GM23338 (cell line): ENCODE results near the gene VPS26C. TPM values are rescaled to one million over a fixed set of nuclear protein-coding genes. Genes with fewer than 3 reads are reported as not detected.

Experiments
- ATAC-seq: fragments of 200-7000 bp; cut with Tn5 transposase; 3 replicates; pipeline ENCODE4 v1.9.1; 2020
- DNase-seq: peaks from one replicate; pipeline ENCODE4 v3.0.0-alpha.2; 2015; ENCODE audit warnings: low spot score
- H2AFZ ChIP-seq: fragments of 200-600 bp; sonication (generic); 2 replicates; pipeline ENCODE4 v1.8.0; 2016; ENCODE audit warnings: antibody characterized with exemption, mild to moderate bottlenecking, moderate library complexity
- H3F3A ChIP-seq: fragments of 200-600 bp; sonication (generic); replicated peaks from 2 replicates; pipeline ENCODE4 v1.8.0; 2017; ENCODE audit warnings: antibody characterized with exemption, mixed run types, low read depth
- H3K27ac ChIP-seq: fragments of 200-600 bp; sonication (generic); 2 replicates; pipeline ENCODE4 v1.6.1; 2016; ENCODE audit warnings: low read depth
- H3K27me3 ChIP-seq: fragments of 200-600 bp; sonication (generic); 2 replicates; pipeline ENCODE4 v1.8.0; 2016; ENCODE audit warnings: mild to moderate bottlenecking, mixed run types, moderate library complexity; ENCODE audit not compliant: insufficient read depth
- H3K36me3 ChIP-seq: fragments of 200-600 bp; sonication (generic); 2 replicates; pipeline ENCODE4 v1.8.0; 2016; ENCODE audit warnings: mild to moderate bottlenecking; ENCODE audit not compliant: insufficient read depth
- H3K4me1 ChIP-seq: fragments of 200-600 bp; sonication (generic); 2 replicates; pipeline ENCODE4 v1.8.0; 2016; ENCODE audit warnings: mild to moderate bottlenecking, moderate library complexity; ENCODE audit not compliant: insufficient read depth
- H3K4me2 ChIP-seq: fragments of 200-600 bp; sonication (generic); 2 replicates; pipeline ENCODE4 v1.7.1; 2017; ENCODE audit warnings: mixed run types
- H3K4me3 ChIP-seq: fragments of 200-600 bp; sonication (generic); 2 replicates; pipeline ENCODE4 v1.6.1; 2016; ENCODE audit warnings: mixed run types
- H3K79me2 ChIP-seq: fragments of 200-600 bp; sonication (generic); replicated peaks from 2 replicates; pipeline ENCODE4 v1.8.0; 2017; ENCODE audit warnings: mild to moderate bottlenecking; ENCODE audit not compliant: insufficient read depth
- H3K9me2 ChIP-seq: fragments of 200-600 bp; sonication (generic); 2 replicates; pipeline ENCODE4 v1.8.0; 2017; ENCODE audit not compliant: insufficient read depth
- H4K20me1 ChIP-seq: fragments of 200-600 bp; sonication (generic); replicated peaks from 2 replicates; pipeline ENCODE4 v1.8.0; 2017; ENCODE audit warnings: mild to moderate bottlenecking; ENCODE audit not compliant: insufficient read depth
- H3K27ac Mint-ChIP-seq: 2 replicates; pipeline ENCODE4 v1.8.0; 2020; ENCODE audit warnings: inconsistent platforms, mild to moderate bottlenecking, moderate library complexity, mixed read lengths
- H3K27me3 Mint-ChIP-seq: 3 replicates; pipeline ENCODE4 v1.8.0; 2022; ENCODE audit warnings: low read depth, mild to moderate bottlenecking, moderate library complexity, mixed read lengths, inconsistent platforms; ENCODE audit not compliant: insufficient read depth, poor library complexity
- H3K36me3 Mint-ChIP-seq: 3 replicates; pipeline ENCODE4 v1.8.0; 2021; ENCODE audit warnings: low read depth, mild to moderate bottlenecking, inconsistent platforms, moderate library complexity, mixed read lengths
- H3K4me1 Mint-ChIP-seq: 3 replicates; pipeline ENCODE4 v1.8.0; 2020; ENCODE audit warnings: mild to moderate bottlenecking, inconsistent platforms, mixed read lengths
- H3K4me3 Mint-ChIP-seq: 3 replicates; pipeline ENCODE4 v1.8.0; 2021; ENCODE audit warnings: moderate library complexity, mild to moderate bottlenecking, inconsistent platforms, mixed read lengths
- H3K9me3 Mint-ChIP-seq: 3 replicates; pipeline ENCODE4 v1.8.0; 2020; ENCODE audit warnings: moderate library complexity, mild to moderate bottlenecking, inconsistent platforms, mixed read lengths
- CREB1 ChIP-seq: fragments of 250-450 bp; sonication (Bioruptor Pico); IDR thresholded peaks from 2 replicates; pipeline ENCODE4 v1.5.0; 2020; ENCODE audit warnings: low read depth, mild to moderate bottlenecking, moderate library complexity
- EZH2 ChIP-seq: fragments of 200-600 bp; sonication (generic); IDR thresholded peaks from one replicate; pipeline ENCODE4 v1.8.0; 2017; ENCODE audit warnings: antibody characterized with exemption, mild to moderate bottlenecking, low read depth; ENCODE audit not compliant: unreplicated experiment
- EZH2phosphoT487 ChIP-seq: fragments of 200-600 bp; sonication (generic); IDR thresholded peaks from one replicate; pipeline ENCODE4 v1.8.1; 2018; ENCODE audit warnings: antibody characterized with exemption; ENCODE audit not compliant: unreplicated experiment
- JUNB ChIP-seq: IDR thresholded peaks from one replicate; pipeline ENCODE4 v1.6.1; 2016; ENCODE audit warnings: antibody characterized with exemption; ENCODE audit not compliant: unreplicated experiment
- NANOG ChIP-seq: IDR thresholded peaks from 2 replicates; pipeline ENCODE4 v1.6.1; 2016; ENCODE audit warnings: antibody characterized with exemption, borderline replicate concordance
- POLR2AphosphoS5 ChIP-seq: IDR thresholded peaks from 2 replicates; pipeline ENCODE4 v1.6.1; 2016; ENCODE audit warnings: antibody characterized with exemption, low read depth
- REST ChIP-seq: IDR thresholded peaks from one replicate; pipeline ENCODE4 v1.6.1; 2018; ENCODE audit warnings: antibody characterized with exemption; ENCODE audit not compliant: unreplicated experiment
- STAT1 ChIP-seq: IDR thresholded peaks from one replicate; pipeline ENCODE4 v1.6.1; 2016; ENCODE audit warnings: antibody characterized with exemption; ENCODE audit not compliant: unreplicated experiment
- ZNF114 ChIP-seq: fragments of 250-450 bp; sonication (Bioruptor Pico); IDR thresholded peaks from 2 replicates; pipeline ENCODE4 v1.5.0; 2020; ENCODE audit warnings: mild to moderate bottlenecking, moderate library complexity
- ZNF331 ChIP-seq: fragments of 250-450 bp; sonication (Bioruptor Pico); IDR thresholded peaks from 2 replicates; pipeline ENCODE4 v1.5.0; 2020; ENCODE audit warnings: low read depth, mild to moderate bottlenecking, moderate library complexity
- polyA plus RNA-seq: library from polyadenylated mRNA; unstranded; fragments of >200 nt; fragmentation: Nextera tagmentation; extraction: Ambion mirVana; gene quantifications from 2 replicates; pipeline ENCODE4 v1.2.1, GENCODE V29; 2016
- total RNA-seq: library from RNA; depleted of rRNA; stranded (reverse); fragments of >200 nt; shearing (Covaris generic); gene quantifications from 2 replicates; pipeline ENCODE4 v1.2.3, GENCODE V29; 2014
- TF ChIP-seq, protein P1 (sequence below), 2 experiments: fragments of 200-600 bp in 1 of 2; sonication (generic) in 1 of 2; conservative IDR thresholded peaks; 2 replicates each; pipeline versions ENCODE4 v1.5.1 to v1.6.1; 2016 to 2017; ENCODE audit warnings: antibody characterized with exemption in 2 of 2, low read depth in 2 of 2, mild to moderate bottlenecking in 2 of 2, moderate library complexity in 1 of 2
- TF ChIP-seq, protein P2 (sequence below): IDR thresholded peaks from 2 replicates; pipeline ENCODE4 v1.6.1; 2016; ENCODE audit warnings: antibody characterized with exemption
- TF ChIP-seq, protein P3 (sequence below): fragments of 250-450 bp; sonication (Bioruptor Pico); IDR thresholded peaks from 2 replicates; pipeline ENCODE4 v1.5.0; 2020; ENCODE audit warnings: mild to moderate bottlenecking, moderate library complexity

Gene VPS26C
- total and polyA plus RNA-seq, 2 experiments from 2014 or later: 45.1 to 91.2 TPM

DNA sequence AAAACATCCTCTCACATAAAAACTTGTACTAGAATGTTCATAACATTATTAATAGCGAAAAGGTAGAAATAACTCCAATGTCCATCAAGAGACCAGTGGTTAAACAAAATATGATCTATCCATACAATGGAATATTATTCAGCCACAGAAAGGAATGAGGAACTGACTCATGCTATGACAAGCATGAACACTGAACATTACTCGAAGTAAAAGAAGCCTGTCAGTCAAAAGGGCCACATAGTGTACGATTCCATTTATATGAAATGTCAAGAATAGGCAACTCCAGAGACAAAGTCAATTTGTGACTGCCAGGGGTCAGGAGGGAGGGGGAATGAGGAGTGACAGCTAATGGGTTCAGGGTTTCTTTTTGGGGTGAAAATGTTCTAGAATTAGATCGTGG lies 2.3 kb downstream of the VPS26C start:
- no peak overlapping the region for H3K4me3 Mint-ChIP-seq
- Histone ChIP-seq H3K4me2 (no peak overlapping the region), H3K27ac (no peak overlapping the region)

More for the DNA sequence above, 2.3 kb downstream of the VPS26C start:
- Mint-ChIP-seq H3K36me3 (peaks cover 9% of the 10 kb centered on the region; the same call in 2 of the 3 replicates), H3K27me3 (peaks cover 5% of the 10 kb centered on the region), H3K27ac (no peak overlapping the region), H3K4me1 (peaks cover 23% of the 10 kb centered on the region), H3K9me3 (no peaks in the 10 kb centered on the region)
- TF ChIP-seq EZH2 (no peak), STAT1 (no peak), EZH2phosphoT487 (no peak), CREB1 (CRISPR knock-in tag) (no peak), REST (no peak), ZNF331 (CRISPR knock-in tag) (no peak), JUNB (no peak), ZNF114 (CRISPR knock-in tag) (no peak), POLR2AphosphoS5 (no peak), NANOG (no peak)
- TF ChIP-seq, protein P1, sequence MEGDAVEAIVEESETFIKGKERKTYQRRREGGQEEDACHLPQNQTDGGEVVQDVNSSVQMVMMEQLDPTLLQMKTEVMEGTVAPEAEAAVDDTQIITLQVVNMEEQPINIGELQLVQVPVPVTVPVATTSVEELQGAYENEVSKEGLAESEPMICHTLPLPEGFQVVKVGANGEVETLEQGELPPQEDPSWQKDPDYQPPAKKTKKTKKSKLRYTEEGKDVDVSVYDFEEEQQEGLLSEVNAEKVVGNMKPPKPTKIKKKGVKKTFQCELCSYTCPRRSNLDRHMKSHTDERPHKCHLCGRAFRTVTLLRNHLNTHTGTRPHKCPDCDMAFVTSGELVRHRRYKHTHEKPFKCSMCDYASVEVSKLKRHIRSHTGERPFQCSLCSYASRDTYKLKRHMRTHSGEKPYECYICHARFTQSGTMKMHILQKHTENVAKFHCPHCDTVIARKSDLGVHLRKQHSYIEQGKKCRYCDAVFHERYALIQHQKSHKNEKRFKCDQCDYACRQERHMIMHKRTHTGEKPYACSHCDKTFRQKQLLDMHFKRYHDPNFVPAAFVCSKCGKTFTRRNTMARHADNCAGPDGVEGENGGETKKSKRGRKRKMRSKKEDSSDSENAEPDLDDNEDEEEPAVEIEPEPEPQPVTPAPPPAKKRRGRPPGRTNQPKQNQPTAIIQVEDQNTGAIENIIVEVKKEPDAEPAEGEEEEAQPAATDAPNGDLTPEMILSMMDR (conservative IDR thresholded peaks at IDR 0.05; ENCODE audit: low read depth in 2 of 2): no peak
- TF ChIP-seq, protein P2, sequence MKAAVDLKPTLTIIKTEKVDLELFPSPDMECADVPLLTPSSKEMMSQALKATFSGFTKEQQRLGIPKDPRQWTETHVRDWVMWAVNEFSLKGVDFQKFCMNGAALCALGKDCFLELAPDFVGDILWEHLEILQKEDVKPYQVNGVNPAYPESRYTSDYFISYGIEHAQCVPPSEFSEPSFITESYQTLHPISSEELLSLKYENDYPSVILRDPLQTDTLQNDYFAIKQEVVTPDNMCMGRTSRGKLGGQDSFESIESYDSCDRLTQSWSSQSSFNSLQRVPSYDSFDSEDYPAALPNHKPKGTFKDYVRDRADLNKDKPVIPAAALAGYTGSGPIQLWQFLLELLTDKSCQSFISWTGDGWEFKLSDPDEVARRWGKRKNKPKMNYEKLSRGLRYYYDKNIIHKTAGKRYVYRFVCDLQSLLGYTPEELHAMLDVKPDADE: no peak
- TF ChIP-seq, protein P3, sequence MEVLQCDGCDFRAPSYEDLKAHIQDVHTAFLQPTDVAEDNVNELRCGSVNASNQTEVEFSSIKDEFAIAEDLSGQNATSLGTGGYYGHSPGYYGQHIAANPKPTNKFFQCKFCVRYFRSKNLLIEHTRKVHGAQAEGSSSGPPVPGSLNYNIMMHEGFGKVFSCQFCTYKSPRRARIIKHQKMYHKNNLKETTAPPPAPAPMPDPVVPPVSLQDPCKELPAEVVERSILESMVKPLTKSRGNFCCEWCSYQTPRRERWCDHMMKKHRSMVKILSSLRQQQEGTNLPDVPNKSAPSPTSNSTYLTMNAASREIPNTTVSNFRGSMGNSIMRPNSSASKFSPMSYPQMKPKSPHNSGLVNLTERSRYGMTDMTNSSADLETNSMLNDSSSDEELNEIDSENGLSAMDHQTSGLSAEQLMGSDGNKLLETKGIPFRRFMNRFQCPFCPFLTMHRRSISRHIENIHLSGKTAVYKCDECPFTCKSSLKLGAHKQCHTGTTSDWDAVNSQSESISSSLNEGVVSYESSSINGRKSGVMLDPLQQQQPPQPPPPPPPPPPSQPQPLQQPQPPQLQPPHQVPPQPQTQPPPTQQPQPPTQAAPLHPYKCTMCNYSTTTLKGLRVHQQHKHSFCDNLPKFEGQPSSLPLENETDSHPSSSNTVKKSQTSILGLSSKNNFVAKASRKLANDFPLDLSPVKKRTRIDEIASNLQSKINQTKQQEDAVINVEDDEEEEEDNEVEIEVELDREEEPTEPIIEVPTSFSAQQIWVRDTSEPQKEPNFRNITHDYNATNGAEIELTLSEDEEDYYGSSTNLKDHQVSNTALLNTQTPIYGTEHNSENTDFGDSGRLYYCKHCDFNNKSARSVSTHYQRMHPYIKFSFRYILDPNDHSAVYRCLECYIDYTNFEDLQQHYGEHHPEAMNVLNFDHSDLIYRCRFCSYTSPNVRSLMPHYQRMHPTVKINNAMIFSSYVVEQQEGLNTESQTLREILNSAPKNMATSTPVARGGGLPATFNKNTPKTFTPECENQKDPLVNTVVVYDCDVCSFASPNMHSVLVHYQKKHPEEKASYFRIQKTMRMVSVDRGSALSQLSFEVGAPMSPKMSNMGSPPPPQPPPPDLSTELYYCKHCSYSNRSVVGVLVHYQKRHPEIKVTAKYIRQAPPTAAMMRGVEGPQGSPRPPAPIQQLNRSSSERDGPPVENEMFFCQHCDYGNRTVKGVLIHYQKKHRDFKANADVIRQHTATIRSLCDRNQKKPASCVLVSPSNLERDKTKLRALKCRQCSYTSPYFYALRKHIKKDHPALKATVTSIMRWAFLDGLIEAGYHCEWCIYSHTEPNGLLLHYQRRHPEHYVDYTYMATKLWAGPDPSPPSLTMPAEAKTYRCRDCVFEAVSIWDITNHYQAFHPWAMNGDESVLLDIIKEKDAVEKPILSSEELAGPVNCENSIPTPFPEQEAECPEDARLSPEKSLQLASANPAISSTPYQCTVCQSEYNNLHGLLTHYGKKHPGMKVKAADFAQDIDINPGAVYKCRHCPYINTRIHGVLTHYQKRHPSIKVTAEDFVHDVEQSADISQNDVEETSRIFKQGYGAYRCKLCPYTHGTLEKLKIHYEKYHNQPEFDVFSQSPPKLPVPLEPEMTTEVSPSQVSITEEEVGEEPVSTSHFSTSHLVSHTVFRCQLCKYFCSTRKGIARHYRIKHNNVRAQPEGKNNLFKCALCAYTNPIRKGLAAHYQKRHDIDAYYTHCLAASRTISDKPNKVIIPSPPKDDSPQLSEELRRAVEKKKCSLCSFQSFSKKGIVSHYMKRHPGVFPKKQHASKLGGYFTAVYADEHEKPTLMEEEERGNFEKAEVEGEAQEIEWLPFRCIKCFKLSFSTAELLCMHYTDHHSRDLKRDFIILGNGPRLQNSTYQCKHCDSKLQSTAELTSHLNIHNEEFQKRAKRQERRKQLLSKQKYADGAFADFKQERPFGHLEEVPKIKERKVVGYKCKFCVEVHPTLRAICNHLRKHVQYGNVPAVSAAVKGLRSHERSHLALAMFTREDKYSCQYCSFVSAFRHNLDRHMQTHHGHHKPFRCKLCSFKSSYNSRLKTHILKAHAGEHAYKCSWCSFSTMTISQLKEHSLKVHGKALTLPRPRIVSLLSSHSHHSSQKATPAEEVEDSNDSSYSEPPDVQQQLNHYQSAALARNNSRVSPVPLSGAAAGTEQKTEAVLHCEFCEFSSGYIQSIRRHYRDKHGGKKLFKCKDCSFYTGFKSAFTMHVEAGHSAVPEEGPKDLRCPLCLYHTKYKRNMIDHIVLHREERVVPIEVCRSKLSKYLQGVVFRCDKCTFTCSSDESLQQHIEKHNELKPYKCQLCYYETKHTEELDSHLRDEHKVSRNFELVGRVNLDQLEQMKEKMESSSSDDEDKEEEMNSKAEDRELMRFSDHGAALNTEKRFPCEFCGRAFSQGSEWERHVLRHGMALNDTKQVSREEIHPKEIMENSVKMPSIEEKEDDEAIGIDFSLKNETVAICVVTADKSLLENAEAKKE (CRISPR knock-in tag): no peak
- DNase-seq (no peak), ATAC-seq (no peak)
- Histone ChIP-seq H3K79me2 (peaks cover 74% of the 10 kb centered on the region), H3K9me2 (no peaks in the 10 kb centered on the region), H4K20me1 (peaks cover 20% of the 10 kb centered on the region), H3K27me3 (no peaks in the 10 kb centered on the region), H3K4me3 (no peak overlapping the region), H3F3A (0 out of 2 replicates have a peak, but pooled peaks cover 7% of the 10 kb centered on the region), H3K4me1 (peaks cover 9% of the 10 kb centered on the region), H2AFZ (no peak overlapping the region), H3K36me3 (no peaks in the 10 kb centered on the region; the same call in 1 of the 2 replicates)
